Endothelial cell (in vitro differentiated cells): Measurements from ENCODE around the gene HKDC1. TPM values are rescaled to one million over a fixed set of nuclear protein-coding genes. Genes with fewer than 3 reads are reported as not detected.
A peak's percentile ranks its signal among the peaks of the same experiment; 100 is the strongest.
"Not testable (repeated sequence)": the region's sequence is repeated elsewhere in the genome, so short reads cannot be mapped to it uniquely, and the experiment has no call there.

Source experiments
- DNase-seq: peaks from one replicate; pipeline ENCODE4 v3.0.0; 2021; ENCODE audit warnings: low spot score
- H3K27ac Mint-ChIP-seq: one replicate; pipeline ENCODE4 v1.8.0; 2021; ENCODE audit warnings: mixed read lengths, inconsistent platforms; ENCODE audit not compliant: unreplicated experiment
- H3K27me3 Mint-ChIP-seq: one replicate; pipeline ENCODE4 v1.8.0; 2021; ENCODE audit warnings: mild to moderate bottlenecking, moderate library complexity, mixed read lengths, inconsistent platforms; ENCODE audit not compliant: unreplicated experiment
- H3K36me3 Mint-ChIP-seq: one replicate; pipeline ENCODE4 v1.8.0; 2021; ENCODE audit warnings: mild to moderate bottlenecking, low read depth, mixed read lengths, inconsistent platforms; ENCODE audit not compliant: unreplicated experiment
- H3K4me1 Mint-ChIP-seq: one replicate; pipeline ENCODE4 v1.8.0; 2021; ENCODE audit warnings: mild to moderate bottlenecking, mixed read lengths, inconsistent platforms; ENCODE audit not compliant: unreplicated experiment
- H3K4me3 Mint-ChIP-seq: one replicate; pipeline ENCODE4 v1.8.0; 2021; ENCODE audit warnings: mild to moderate bottlenecking, mixed read lengths, inconsistent platforms; ENCODE audit not compliant: unreplicated experiment
- H3K9me3 Mint-ChIP-seq: one replicate; pipeline ENCODE4 v1.8.0; 2021; ENCODE audit warnings: mixed read lengths, inconsistent platforms; ENCODE audit not compliant: unreplicated experiment
- total RNA-seq: library from RNA; stranded (reverse); fragmentation: NEBNext Ultra II Directional; extraction: Animal tissue kit (Norgen Biotek cat#: 25700); gene quantifications from one replicate; pipeline ENCODE4 v1.2.1, GENCODE V29; 2021; ENCODE audit not compliant: unreplicated experiment
- TF ChIP-seq, protein P1 (sequence below): fragments of 200-600 bp; sonication (generic); IDR thresholded peaks from one replicate; pipeline ENCODE4 v1.5.0; 2021; ENCODE audit warnings: antibody characterized with exemption; ENCODE audit not compliant: unreplicated experiment

HKDC1 gene
- total RNA-seq, 1 donor from 2014 or later: 0.31 TPM

DNA sequence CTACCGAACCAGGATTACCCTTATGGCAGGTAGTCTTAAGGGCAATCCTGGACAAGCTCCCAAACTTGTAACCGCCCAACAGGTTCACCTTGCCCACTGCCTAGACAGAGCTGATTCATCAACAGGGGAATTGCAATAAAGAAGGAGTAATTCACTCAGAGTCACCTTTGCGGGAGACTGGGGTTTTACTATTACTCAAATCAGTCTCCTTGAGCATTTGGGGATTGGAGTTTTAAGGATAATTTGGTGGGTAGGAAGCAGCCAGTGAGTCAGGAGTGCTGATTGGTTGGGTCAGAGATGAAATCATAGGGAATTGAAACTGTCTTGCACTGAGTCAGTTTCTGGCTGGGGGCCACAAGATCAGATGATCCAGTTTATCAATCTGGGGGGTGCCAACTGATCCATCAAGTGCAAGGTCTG, 83.5 kb downstream of the HKDC1 start:
- Mint-ChIP-seq H3K4me3 (no peak overlapping the region), H3K36me3 (no peaks in the 10 kb centered on the region), H3K27me3 (no peaks in the 10 kb centered on the region), H3K9me3 (no peaks in the 10 kb centered on the region), H3K4me1 (peaks cover 3% of the 10 kb centered on the region), H3K27ac (no peak overlapping the region)
- DNase-seq: no peak
- TF ChIP-seq, protein P1, sequence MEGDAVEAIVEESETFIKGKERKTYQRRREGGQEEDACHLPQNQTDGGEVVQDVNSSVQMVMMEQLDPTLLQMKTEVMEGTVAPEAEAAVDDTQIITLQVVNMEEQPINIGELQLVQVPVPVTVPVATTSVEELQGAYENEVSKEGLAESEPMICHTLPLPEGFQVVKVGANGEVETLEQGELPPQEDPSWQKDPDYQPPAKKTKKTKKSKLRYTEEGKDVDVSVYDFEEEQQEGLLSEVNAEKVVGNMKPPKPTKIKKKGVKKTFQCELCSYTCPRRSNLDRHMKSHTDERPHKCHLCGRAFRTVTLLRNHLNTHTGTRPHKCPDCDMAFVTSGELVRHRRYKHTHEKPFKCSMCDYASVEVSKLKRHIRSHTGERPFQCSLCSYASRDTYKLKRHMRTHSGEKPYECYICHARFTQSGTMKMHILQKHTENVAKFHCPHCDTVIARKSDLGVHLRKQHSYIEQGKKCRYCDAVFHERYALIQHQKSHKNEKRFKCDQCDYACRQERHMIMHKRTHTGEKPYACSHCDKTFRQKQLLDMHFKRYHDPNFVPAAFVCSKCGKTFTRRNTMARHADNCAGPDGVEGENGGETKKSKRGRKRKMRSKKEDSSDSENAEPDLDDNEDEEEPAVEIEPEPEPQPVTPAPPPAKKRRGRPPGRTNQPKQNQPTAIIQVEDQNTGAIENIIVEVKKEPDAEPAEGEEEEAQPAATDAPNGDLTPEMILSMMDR: no peak

DNA sequence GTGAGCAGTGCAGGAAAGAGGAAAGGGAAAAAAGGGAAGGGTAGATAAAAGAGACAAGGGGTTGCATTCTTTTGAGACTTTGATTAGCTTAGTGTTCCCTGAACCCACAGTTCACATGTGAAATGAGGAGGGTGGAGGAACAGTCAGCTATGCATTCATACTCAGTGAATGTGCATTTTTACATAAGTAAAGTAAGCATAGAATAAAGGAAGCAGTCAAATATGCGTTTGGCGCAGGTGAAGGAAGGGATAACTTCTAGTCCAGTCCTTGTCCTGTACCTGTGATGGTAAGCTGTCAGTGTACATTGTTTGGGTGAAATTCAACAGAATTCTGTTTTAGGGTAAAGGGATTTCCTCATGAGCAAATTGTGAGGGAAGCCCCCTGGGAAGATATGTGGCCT, 86.3 kb downstream of the HKDC1 start:
- no peak for DNase-seq
- TF ChIP-seq, protein P1: no peak
- Mint-ChIP-seq H3K4me3 (no peak overlapping the region), H3K36me3 (no peaks in the 10 kb centered on the region), H3K27ac (no peak overlapping the region), H3K27me3 (peaks cover 2% of the 10 kb centered on the region), H3K9me3 (no peaks in the 10 kb centered on the region), H3K4me1 (peaks cover 12% of the 10 kb centered on the region)

DNA sequence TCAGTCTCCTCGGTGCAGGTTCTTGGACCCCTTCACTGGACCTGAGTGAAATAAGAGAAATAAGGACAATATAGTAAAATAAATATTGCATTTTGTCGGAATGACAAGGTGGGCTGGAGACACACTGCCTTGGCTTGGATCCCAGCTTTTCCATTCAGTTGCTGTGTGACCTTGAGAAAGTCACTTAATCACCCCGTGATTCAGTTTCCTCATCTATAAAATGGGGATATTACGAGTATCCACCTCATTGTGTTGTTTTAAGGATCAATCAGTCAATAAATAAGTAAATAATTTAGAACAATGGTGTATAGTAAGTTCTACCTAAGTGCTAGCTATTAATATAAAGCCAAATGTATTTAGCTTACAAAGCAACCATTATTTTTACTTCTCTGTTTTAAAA, 87.3 kb downstream of the HKDC1 start:
- Mint-ChIP-seq H3K4me1 (peaks cover 23% of the 10 kb centered on the region), H3K4me3 (no peak overlapping the region)

DNA sequence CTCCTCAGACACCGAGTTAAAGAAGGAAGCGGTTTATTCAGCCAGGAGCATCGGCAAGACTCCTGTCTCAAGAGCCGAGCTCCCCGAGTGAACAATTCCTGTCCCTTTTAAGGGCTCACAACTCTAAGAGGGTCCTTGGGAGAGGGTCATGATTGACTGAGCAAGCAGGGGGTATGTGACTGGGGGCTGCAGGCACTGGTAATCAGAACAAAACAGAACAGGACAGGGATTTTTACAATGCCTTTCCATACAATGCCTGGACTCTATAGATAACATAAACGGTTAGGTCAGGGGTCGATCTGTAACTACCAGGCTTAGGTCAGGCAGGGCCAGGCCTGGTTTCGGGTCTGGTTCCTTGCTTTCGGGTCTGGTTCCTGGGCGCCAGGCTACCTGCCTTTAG, 88.2 kb downstream of the HKDC1 start:
- DNase-seq, H3K36me3 Mint-ChIP-seq, H3K27me3 Mint-ChIP-seq, H3K9me3 Mint-ChIP-seq, H3K27ac Mint-ChIP-seq, H3K4me3 Mint-ChIP-seq: not testable (repeated sequence)
- H3K4me1 Mint-ChIP-seq: peaks cover 26% of the 10 kb centered on the region

More for the DNA sequence above, 87.3 kb downstream of the HKDC1 start:
- no peak for DNase-seq
- Mint-ChIP-seq H3K36me3 (no peaks in the 10 kb centered on the region), H3K9me3 (no peaks in the 10 kb centered on the region), H3K27ac (no peak overlapping the region), H3K27me3 (peaks cover 2% of the 10 kb centered on the region)
- TF ChIP-seq, protein P1: no peak

DNA sequence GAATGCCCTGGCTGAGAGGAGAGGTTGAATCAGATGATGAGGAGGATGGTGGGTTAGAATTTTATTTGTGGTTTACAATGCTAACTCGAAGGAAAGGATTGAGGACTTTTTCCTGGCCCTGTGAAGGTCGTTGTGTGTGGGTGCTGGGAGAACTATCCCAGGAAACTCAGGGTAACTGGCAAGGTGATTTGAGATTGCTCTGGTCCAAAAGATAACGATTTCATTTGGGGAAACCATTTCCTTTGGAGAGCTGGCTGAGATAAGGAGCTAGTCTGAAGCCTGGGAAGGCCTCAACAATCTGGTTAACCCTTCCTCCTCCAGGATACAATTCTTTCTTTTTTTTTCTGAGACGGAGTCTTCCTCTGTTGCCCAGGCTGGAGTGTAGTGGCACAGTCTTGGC, 91.2 kb downstream of the HKDC1 start:
- DNase-seq: no peak
- H3K4me1 Mint-ChIP-seq: peaks cover 39% of the 10 kb centered on the region
- TF ChIP-seq, protein P1: no peak
- H3K36me3 Mint-ChIP-seq: no peaks in the 10 kb centered on the region
- peak overlapping the region; percentile 67 for H3K27ac Mint-ChIP-seq
- no peaks in the 10 kb centered on the region for H3K9me3 Mint-ChIP-seq
- H3K4me3 Mint-ChIP-seq: no peak overlapping the region
- H3K27me3 Mint-ChIP-seq: peaks cover 7% of the 10 kb centered on the region
